IMR-90 (cell line): ENCODE results near the gene PHF21A. TPM values are rescaled to one million over a fixed set of nuclear protein-coding genes. Genes with fewer than 3 reads are reported as not detected.
"Not testable (repeated sequence)": the region's sequence is repeated elsewhere in the genome, so short reads cannot be mapped to it uniquely, and the experiment has no call there.

ENCODE experiments used
- ATAC-seq: fragments of 200-7000 bp; cut with Tn5 transposase; 2 replicates; pipeline ENCODE4 v1.9.1; 2020; ENCODE audit warnings: low read depth, mild to moderate bottlenecking, moderate library complexity
- BruUV-seq: library from RNA; stranded (reverse); fragments of 400-500 nt; replicated peaks from 2 replicates; lab custom pipeline; 2021; lab: Mats Ljungman, UMichigan
- CTCF ChIA-PET: fragments of 300-600 bp; formaldehyde crosslinking; extraction: SDS; loops from one replicate; lab custom pipeline; 2021; ENCODE audit warnings: antibody characterized with exemption; lab: Yijun Ruan, JAX
- POLR2A ChIA-PET: fragments of 300-600 bp; sonication (Branson Sonifier 250); formaldehyde crosslinking; loops from one replicate; lab custom pipeline; 2022; ENCODE audit warnings: antibody characterized with exemption; ENCODE audit not compliant: unreplicated experiment; lab: Charles Lee
- DNase-seq: peaks from one replicate; pipeline ENCODE4 v3.0.0; 2013
- H2AFZ ChIP-seq: replicated peaks from 2 replicates; pipeline ENCODE3; 2013; ENCODE audit warnings: low read length, mild to moderate bottlenecking; ENCODE audit not compliant: poor library complexity
- H2AK5ac ChIP-seq: 2 replicates; pipeline ENCODE4 v1.6.1; 2013; ENCODE audit warnings: low read depth, low read length, inconsistent platforms
- H2AK9ac ChIP-seq: replicated peaks from 2 replicates; pipeline ENCODE3; 2013; ENCODE audit warnings: mild to moderate bottlenecking, low read depth, low read length, moderate library complexity; ENCODE audit not compliant: poor library complexity
- H2BK120ac ChIP-seq: 2 replicates; pipeline ENCODE4 v1.6.1; 2013; ENCODE audit warnings: low read depth, low read length, inconsistent platforms
- H2BK15ac ChIP-seq: 3 replicates; pipeline ENCODE4 v1.6.1; 2013; ENCODE audit warnings: low read depth, low read length, inconsistent platforms
- H2BK20ac ChIP-seq: 2 replicates; pipeline ENCODE4 v1.6.1; 2013; ENCODE audit warnings: low read depth, mild to moderate bottlenecking, inconsistent platforms, low read length, moderate library complexity
- H2BK5ac ChIP-seq: 2 replicates; pipeline ENCODE4 v1.6.1; 2013; ENCODE audit warnings: mild to moderate bottlenecking, low read depth, low read length, inconsistent platforms; ENCODE audit not compliant: poor library complexity, severe bottlenecking
- H3K14ac ChIP-seq: replicated peaks from 2 replicates; pipeline ENCODE4 v1.6.1; 2013; ENCODE audit warnings: low read depth, low read length, inconsistent platforms
- H3K18ac ChIP-seq: 2 replicates; pipeline ENCODE4 v1.6.1; 2013; ENCODE audit warnings: low read depth, low read length, control low read depth
- H3K23ac ChIP-seq: 2 replicates; pipeline ENCODE4 v1.6.1; 2013; ENCODE audit warnings: low read depth, low read length, inconsistent platforms
- H3K27ac ChIP-seq: 2 replicates; pipeline ENCODE4 v1.5.1; 2013; ENCODE audit warnings: mild to moderate bottlenecking, control low read depth, low read length; ENCODE audit not compliant: insufficient read depth
- H3K27me3 ChIP-seq: 2 replicates; pipeline ENCODE4 v1.6.1; 2013; ENCODE audit warnings: low read length; ENCODE audit not compliant: control insufficient read depth, insufficient read depth
- H3K36me3 ChIP-seq: 2 replicates; pipeline ENCODE4 v1.6.1; 2013; ENCODE audit warnings: low read length, mixed read lengths; ENCODE audit not compliant: control insufficient read depth, insufficient read depth
- H3K4ac ChIP-seq: 2 replicates; pipeline ENCODE4 v1.6.1; 2013; ENCODE audit warnings: low read depth, low read length, inconsistent platforms
- H3K4me1 ChIP-seq: 2 replicates; pipeline ENCODE4 v1.6.1; 2013; ENCODE audit warnings: low read length, mixed read lengths; ENCODE audit not compliant: control insufficient read depth, insufficient read depth
- H3K4me2 ChIP-seq: 2 replicates; pipeline ENCODE4 v1.6.1; 2013; ENCODE audit warnings: low read depth, mild to moderate bottlenecking, control low read depth, low read length, moderate library complexity
- H3K4me3 ChIP-seq: 2 replicates; pipeline ENCODE4 v1.5.1; 2013; ENCODE audit warnings: low read depth, mild to moderate bottlenecking, control low read depth, low read length, moderate library complexity; ENCODE audit not compliant: insufficient read depth
- H3K56ac ChIP-seq: 2 replicates; pipeline ENCODE4 v1.6.1; 2013; ENCODE audit warnings: low read length, inconsistent platforms; ENCODE audit not compliant: insufficient read depth; ENCODE audit errors: extremely low read depth
- H3K79me1 ChIP-seq, 2 experiments: 2 replicates each; pipeline ENCODE4 v1.6.1; 2013; ENCODE audit warnings: low read length in 2 of 2, inconsistent platforms in 1 of 2, low read depth in 1 of 2
- H3K9ac ChIP-seq: 2 replicates; pipeline ENCODE4 v1.6.1; 2013; ENCODE audit warnings: low read depth, low read length, control low read depth
- H3K9me1 ChIP-seq: 2 replicates; pipeline ENCODE4 v1.6.1; 2013; ENCODE audit warnings: low read length, inconsistent platforms; ENCODE audit not compliant: insufficient read depth
- H3K9me3 ChIP-seq: 2 replicates; pipeline ENCODE4 v1.6.1; 2013; ENCODE audit warnings: low read length; ENCODE audit not compliant: control insufficient read depth, insufficient read depth
- H4K20me1 ChIP-seq: 2 replicates; pipeline ENCODE4 v1.6.1; 2013; ENCODE audit warnings: low read length, inconsistent platforms; ENCODE audit not compliant: insufficient read depth
- H4K5ac ChIP-seq: 2 replicates; pipeline ENCODE4 v1.6.1; 2013; ENCODE audit warnings: mild to moderate bottlenecking, low read depth, low read length, control low read depth
- H4K8ac ChIP-seq, 2 experiments: 2 replicates each; pipeline ENCODE4 v1.6.1; 2013; ENCODE audit warnings: low read depth in 2 of 2, low read length in 2 of 2, control low read depth in 1 of 2, inconsistent platforms in 1 of 2
- H4K91ac ChIP-seq: 2 replicates; pipeline ENCODE4 v1.6.1; 2013; ENCODE audit warnings: low read depth, low read length, inconsistent platforms; ENCODE audit not compliant: insufficient read depth
- CEBPB ChIP-seq: IDR thresholded peaks from 2 replicates; pipeline ENCODE4 v1.6.1; 2012; ENCODE audit warnings: low read depth, low read length, improper control_type of control experiment
- CTCF ChIP-seq: conservative IDR thresholded peaks from 2 replicates; pipeline ENCODE4 v1.5.1; 2012; ENCODE audit warnings: mild to moderate bottlenecking, low read depth, low read length, improper control_type of control experiment
- WGBS, 2 experiments: methylation state at CpG; one replicate each; pipeline versions ENCODE4 v1.1.5 to v1.1.7; 2013; ENCODE audit warnings: missing lambda C conversion rate in 2 of 2; ENCODE audit not compliant: insufficient read length in 1 of 2; ENCODE audit errors: extremely low coverage in 2 of 2; 5-methylcytosine and 5-hydroxymethylcytosine counted together
- dilution Hi-C: fragments of 300-500 bp; cut with HindIII; formaldehyde crosslinking; loops from one replicate; pipeline ENCODE4 v1.14.3; 2018; ENCODE audit warnings: low sequenced_read_pairs; ENCODE audit not compliant: unreplicated experiment
- in situ Hi-C: fragments of 300-500 bp; cut with MboI; formaldehyde crosslinking; loops from 3 replicates; pipeline ENCODE4 v1.14.3; 2019; ENCODE audit warnings: low sequenced_read_pairs, inconsistent platforms, mixed read lengths
- intact Hi-C: fragments of 100-400 bp; cut with micrococcal nuclease; formaldehyde crosslinking; loops from 2 replicates; pipeline ENCODE4 v1.10.0; 2022
- polyA plus RNA-seq, 3 experiments: library from polyadenylated mRNA; depleted of rRNA; stranded (reverse); fragments of >200 nt; gene quantifications; 2 replicates each; pipeline ENCODE4 v1.2.3, GENCODE V29; 2012; ENCODE audit warnings: low replicate concordance in 1 of 3
- total RNA-seq: library from RNA; depleted of rRNA; stranded (reverse); fragments of >200 nt; gene quantifications from 2 replicates; pipeline ENCODE4 v1.2.3, GENCODE V29; 2012

Gene PHF21A
- total and polyA plus RNA-seq, 2 of the 4 experiments (the other 2 are of a cell fraction), result 9.0 to 20.6 TPM

GRCh38 chr11:46117842-46118241 is 3.4 kb downstream of the PHF21A start:
- Histone ChIP-seq H3K27ac (no peak overlapping the region), H2BK5ac (no peak overlapping the region), H4K5ac (no peak overlapping the region), H4K91ac (no peak overlapping the region), H3K27me3 (no peaks in the 10 kb centered on the region), H3K36me3 (no peaks in the 10 kb centered on the region), H3K56ac (no peak overlapping the region), H2BK120ac (no peak overlapping the region), H3K4ac (no peak overlapping the region), H2BK15ac (no peak overlapping the region), H4K8ac (no peak overlapping the region), H4K20me1 (peaks cover 36% of the 10 kb centered on the region; the same call in 1 of the 2 replicates), H3K23ac (no peak overlapping the region), H3K9me1 (no peaks in the 10 kb centered on the region), H2AFZ (no peak overlapping the region), H3K4me2 (peak overlapping the region; percentile 25), H2BK20ac (no peak overlapping the region), H3K4me1 (no peaks in the 10 kb centered on the region), H2AK9ac (no peak overlapping the region), H2AK5ac (no peak overlapping the region), H3K79me1 (peaks cover 11 to 36% of the 10 kb centered on the region in 2 experiments; a peak in 3 of 4 replicates), H3K18ac (no peak overlapping the region), H3K9ac (no peak overlapping the region), H3K9me3 (no peaks in the 10 kb centered on the region), H3K4me3 (no peak overlapping the region), H3K14ac (no peak overlapping the region)
- no peak for ATAC-seq
- in situ Hi-C loops, result loop anchor here (25.0 kb wide), 1 partner anchor 194 kb away; no protein-coding TSS in a partner anchor
- ChIA-PET CTCF (interaction anchor here (1.1 to 2.4 kb wide), 2 partner anchors 11 to 153 kb away, joined by 5 to 6 read pairs; no protein-coding TSS in a partner anchor), POLR2A (no interaction called here)
- TF ChIP-seq CTCF (peak; percentile 32; the same call in 1 of the 2 replicates), CEBPB (no peak)
- BruUV-seq, result no TSS peak
- intact Hi-C loops, result loop anchor here (5.0 kb wide), 4 partner anchors 41 to 151 kb away; no protein-coding TSS in a partner anchor
- dilution Hi-C loops, result no loop called here
- no peak for DNase-seq

GRCh38 chr11:46116712-46117037 is 4.6 kb downstream of the PHF21A start:
- DNase-seq, BruUV-seq, H2BK15ac ChIP-seq, H4K8ac ChIP-seq, H3K14ac ChIP-seq, ATAC-seq, H3K4me1 ChIP-seq, H3K4ac ChIP-seq, H2BK20ac ChIP-seq, H3K9me1 ChIP-seq, H3K23ac ChIP-seq, H2AK5ac ChIP-seq, POLR2A ChIA-PET, H3K4me3 ChIP-seq, H3K4me2 ChIP-seq, H2BK5ac ChIP-seq, H3K18ac ChIP-seq, H3K36me3 ChIP-seq, H2AFZ ChIP-seq, H3K9me3 ChIP-seq, H2AK9ac ChIP-seq, H3K9ac ChIP-seq, H3K56ac ChIP-seq, H2BK120ac ChIP-seq, H3K27ac ChIP-seq, H3K27me3 ChIP-seq, H4K5ac ChIP-seq, H4K91ac ChIP-seq, dilution Hi-C loops: not testable (repeated sequence)
- in situ Hi-C loops (loop anchor here (25.0 kb wide), 1 partner anchor 196 kb away; no protein-coding TSS in a partner anchor), intact Hi-C loops (loop anchor here (5.0 kb wide), 4 partner anchors 39 to 149 kb away; no protein-coding TSS in a partner anchor)
- WGBS, 2 experiments, result 80% methylated on average over 1 of the region's 10 CpGs; no CpG with 5 or more reads in 1 of the 2 experiments
- Histone ChIP-seq H4K20me1 (peaks cover 45% of the 10 kb centered on the region; the same call in 1 of the 2 replicates), H3K79me1 (peaks cover 16 to 46% of the 10 kb centered on the region in 2 experiments; a peak in 3 of 4 replicates)
- CTCF ChIA-PET, result interaction anchor here (2.4 kb wide), 1 partner anchor 152 kb away, joined by 6 read pairs; no protein-coding TSS in a partner anchor
